ENCODE results near the gene KCNQ2.

Gene KCNQ2

DNA sequence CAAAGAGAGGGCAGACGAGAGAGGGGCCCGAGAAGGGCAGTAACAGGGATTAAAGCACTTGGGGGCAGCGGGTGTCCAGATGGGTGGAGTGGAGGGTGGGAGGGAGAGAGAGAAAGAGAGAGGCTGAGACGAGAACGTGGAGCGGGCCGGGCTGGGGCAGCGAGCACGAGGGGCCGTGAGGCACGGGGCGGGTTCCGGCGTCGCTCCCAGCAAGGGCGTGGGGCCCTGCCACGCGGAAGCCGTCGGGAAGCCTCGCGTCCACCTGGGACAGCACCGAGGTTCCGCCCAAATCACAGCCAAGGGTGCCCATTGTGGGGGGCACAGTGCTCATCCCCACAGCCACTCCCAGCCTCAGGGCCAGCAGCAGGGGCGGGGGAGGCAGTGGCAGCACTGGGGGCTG is 49.8 kb downstream of the KCNQ2 start:
- no peaks in the 10 kb centered on the region for H3K4me1 Mint-ChIP-seq (ENCODE audit: low read depth)
- no peaks in the 10 kb centered on the region for H3K27me3 Mint-ChIP-seq
- H3K9me3 Mint-ChIP-seq: no peaks in the 10 kb centered on the region
- H3K36me3 Mint-ChIP-seq (ENCODE audit: low read depth): no peaks in the 10 kb centered on the region
- H3K4me3 Mint-ChIP-seq: no peak overlapping the region
- no peak overlapping the region for H3K27ac Mint-ChIP-seq

DNA sequence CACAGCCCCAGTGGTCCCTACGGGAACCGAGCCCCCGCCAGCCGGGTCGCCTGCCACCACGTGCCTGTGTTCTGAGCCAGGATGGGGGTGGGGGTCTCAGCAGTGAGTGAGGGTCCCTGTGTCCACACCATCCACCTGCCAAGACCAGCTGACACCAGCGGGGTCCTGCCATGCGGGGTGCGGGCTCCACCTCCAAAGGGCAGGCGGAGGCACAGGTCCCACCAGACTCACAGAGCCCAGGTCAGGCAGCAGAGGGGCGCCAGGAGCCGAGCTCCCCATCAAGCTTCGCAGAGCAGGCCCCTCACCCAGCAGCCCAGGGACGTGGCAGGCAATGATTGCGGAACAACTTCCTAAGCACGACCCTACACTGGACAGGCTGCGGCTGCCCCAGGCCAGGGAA is 50.5 kb downstream of the KCNQ2 start:
- Mint-ChIP-seq H3K27ac (no peak overlapping the region), H3K36me3 (ENCODE audit: low read depth) (no peaks in the 10 kb centered on the region), H3K4me1 (ENCODE audit: low read depth) (no peaks in the 10 kb centered on the region), H3K4me3 (no peak overlapping the region), H3K9me3 (no peaks in the 10 kb centered on the region), H3K27me3 (no peaks in the 10 kb centered on the region)

DNA sequence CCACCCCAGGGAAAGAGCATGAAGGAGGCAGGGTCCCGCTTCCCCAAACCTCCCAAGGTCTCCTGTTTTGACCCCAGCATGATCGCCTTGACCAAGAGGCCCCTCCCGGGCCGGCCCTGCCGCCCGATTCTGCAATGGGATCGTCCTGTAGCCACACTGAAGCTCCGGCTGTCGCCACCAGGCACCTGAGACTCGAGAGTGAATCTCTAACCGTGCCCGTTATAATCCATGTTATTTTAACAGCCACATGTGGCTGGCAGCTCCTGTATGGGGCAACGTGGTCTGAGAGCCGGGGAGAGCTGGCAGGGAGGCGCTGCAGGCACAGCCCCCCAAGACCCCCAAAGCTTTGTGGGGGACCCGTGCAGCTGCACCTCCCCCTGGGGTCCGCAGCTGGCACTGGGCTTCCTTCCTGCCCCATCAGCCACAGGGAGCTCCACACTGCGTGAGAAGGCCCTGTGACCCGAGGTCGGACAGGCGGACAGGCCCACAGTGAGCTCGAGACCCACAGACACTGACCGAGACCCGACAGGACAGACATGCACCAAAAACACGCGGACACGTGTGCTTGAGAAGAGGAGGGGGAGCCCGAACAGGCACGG is 51.3 kb downstream of the KCNQ2 start:
- no peak overlapping the region for H3K27ac Mint-ChIP-seq
- H3K9me3 Mint-ChIP-seq: no peaks in the 10 kb centered on the region
- no peak overlapping the region for H3K4me3 Mint-ChIP-seq
- H3K4me1 Mint-ChIP-seq (ENCODE audit: low read depth): no peaks in the 10 kb centered on the region
- H3K27me3 Mint-ChIP-seq: no peaks in the 10 kb centered on the region
- H3K36me3 Mint-ChIP-seq (ENCODE audit: low read depth): no peaks in the 10 kb centered on the region

DNA sequence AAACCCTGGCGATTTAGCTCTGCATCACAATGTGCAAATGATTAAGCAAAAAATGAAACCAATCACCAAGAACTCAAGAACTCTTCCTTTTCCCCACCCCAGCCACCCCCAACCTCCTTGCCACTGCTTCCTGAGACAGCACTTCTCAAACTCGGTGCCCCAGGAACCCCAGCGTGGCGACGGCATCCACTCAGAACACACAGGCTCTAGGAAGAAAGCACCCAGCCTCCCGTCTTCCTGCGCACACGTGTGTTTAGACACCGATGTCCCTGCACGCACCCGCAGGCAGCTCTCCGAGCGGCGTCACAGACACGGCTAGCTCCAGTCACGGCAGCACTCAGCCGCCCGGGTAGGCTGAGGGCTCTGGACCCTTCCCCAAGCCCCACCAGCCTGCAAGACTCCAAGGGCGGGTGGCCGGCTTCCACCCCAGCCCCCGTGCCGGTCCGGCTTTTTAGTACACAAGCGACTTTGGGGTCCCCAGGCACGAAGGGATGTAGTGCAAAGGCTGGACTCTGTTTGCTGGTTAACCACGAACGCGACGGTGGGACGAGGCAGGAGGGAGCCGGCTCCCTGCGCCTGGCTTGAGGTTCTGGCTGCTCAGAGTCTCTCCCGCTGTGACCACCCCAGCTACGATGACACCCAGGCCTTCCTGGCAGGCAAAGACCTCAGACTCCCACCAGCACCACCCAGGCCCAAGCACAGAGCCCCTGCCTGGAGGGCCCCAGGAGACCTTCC is 51.9 kb downstream of the KCNQ2 start:
- Mint-ChIP-seq H3K4me1 (ENCODE audit: low read depth) (no peaks in the 10 kb centered on the region), H3K36me3 (ENCODE audit: low read depth) (no peaks in the 10 kb centered on the region), H3K4me3 (no peak overlapping the region), H3K27ac (no peak overlapping the region), H3K9me3 (no peaks in the 10 kb centered on the region), H3K27me3 (no peaks in the 10 kb centered on the region)

DNA sequence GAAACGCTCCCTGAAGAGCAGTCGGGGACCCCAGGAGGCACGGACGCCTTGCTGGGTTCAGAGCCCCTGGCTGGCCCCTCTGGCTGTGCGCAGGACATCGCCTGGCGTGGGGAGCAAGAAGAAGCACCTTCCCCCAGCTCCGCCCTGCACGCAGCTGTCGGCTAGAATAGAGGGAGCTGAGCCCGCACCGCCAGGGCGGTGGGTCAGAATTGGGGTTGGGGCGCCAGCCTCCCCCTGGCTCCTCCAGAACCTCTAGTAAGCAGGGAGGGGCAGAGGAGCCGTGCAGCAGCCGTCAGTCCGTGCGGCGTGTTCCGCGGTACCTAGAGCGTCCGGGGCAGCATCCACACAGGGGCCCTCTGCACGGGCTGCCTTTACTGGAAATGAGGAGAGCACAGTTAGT is 53.2 kb downstream of the KCNQ2 start:
- H3K36me3 Mint-ChIP-seq (ENCODE audit: low read depth): no peaks in the 10 kb centered on the region
- no peaks in the 10 kb centered on the region for H3K4me1 Mint-ChIP-seq (ENCODE audit: low read depth)
- no peaks in the 10 kb centered on the region for H3K9me3 Mint-ChIP-seq
- H3K27me3 Mint-ChIP-seq: no peaks in the 10 kb centered on the region
- H3K4me3 Mint-ChIP-seq: no peak overlapping the region
- no peak overlapping the region for H3K27ac Mint-ChIP-seq

DNA sequence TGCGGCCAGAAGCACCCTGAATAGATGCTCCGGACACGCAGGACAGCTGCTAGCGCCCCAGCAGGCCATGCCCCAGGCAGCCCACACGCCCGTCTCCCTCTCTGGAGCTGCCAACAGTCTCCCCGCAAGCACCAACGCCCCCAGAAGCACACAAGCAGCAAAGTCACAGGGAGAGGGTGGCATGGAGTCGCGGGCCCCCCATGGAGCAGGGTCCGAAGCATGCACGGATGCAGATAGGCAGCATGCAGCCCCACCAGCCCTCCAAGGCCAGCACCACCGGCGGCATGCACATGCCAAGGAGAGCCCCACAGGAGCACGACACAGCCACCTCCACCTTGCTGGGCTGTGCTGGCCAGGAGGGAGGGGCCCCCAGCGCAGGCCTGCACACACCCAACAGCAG is 53.8 kb downstream of the KCNQ2 start:
- Mint-ChIP-seq H3K9me3 (no peaks in the 10 kb centered on the region), H3K36me3 (ENCODE audit: low read depth) (no peaks in the 10 kb centered on the region), H3K4me1 (ENCODE audit: low read depth) (no peaks in the 10 kb centered on the region), H3K4me3 (no peak overlapping the region), H3K27me3 (no peaks in the 10 kb centered on the region), H3K27ac (no peak overlapping the region)

DNA sequence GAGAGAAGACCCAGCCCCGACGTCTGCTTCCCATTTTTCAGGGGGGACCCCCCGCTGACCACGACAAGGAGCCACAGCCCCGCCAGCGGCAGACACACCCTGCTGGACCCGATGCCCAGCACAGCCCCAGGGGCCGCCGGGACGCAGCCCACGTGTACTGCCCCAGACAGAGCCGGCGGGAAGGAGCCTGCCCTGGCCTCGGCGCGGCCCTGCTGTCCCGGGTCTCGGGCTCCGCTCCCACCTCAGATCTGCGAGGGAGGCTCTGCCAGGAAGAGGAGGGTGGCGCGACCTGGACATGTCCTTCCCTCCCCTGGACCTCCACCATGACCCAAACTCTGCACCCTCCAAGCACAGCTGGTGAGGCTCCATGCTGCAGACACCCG is 54.7 kb downstream of the KCNQ2 start:
- Mint-ChIP-seq H3K27me3 (peaks cover 3% of the 10 kb centered on the region), H3K4me1 (ENCODE audit: low read depth) (no peaks in the 10 kb centered on the region), H3K27ac (no peak overlapping the region), H3K9me3 (no peaks in the 10 kb centered on the region), H3K4me3 (no peak overlapping the region), H3K36me3 (ENCODE audit: low read depth) (no peaks in the 10 kb centered on the region)

DNA sequence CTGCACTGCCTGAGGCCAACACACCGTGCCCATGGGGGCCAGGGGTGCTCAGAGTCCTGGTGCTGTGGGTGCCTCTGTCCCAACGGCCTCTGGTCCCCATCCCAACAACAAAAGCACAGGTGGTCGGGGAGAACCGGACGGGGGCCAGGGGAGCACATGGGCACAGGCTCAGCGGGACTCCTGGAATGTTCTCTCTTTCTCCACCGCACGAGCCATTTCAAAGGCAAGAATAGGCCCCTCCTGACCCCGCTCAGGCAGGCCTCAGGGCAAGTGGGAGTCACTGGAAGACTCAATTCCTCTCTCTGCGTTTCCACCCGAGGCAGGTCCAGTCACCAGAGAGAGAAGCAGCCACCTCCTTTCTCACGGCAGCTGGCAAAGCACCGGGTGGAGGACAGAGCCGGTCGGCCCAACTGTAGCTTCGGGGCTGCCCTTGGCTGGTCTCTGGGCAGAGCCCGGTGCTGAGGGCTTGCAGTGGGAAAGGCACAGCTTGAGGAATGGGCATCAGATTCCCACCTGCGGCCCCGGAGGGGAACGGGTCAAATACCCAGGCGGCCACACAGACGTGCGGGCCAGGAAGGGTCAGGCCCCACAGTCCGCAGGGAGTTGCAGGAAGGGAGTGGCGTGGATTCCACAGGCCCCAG is 55.2 kb downstream of the KCNQ2 start:
- Mint-ChIP-seq H3K36me3 (ENCODE audit: low read depth) (no peaks in the 10 kb centered on the region), H3K27ac (no peak overlapping the region), H3K27me3 (peaks cover 3% of the 10 kb centered on the region)

DNA sequence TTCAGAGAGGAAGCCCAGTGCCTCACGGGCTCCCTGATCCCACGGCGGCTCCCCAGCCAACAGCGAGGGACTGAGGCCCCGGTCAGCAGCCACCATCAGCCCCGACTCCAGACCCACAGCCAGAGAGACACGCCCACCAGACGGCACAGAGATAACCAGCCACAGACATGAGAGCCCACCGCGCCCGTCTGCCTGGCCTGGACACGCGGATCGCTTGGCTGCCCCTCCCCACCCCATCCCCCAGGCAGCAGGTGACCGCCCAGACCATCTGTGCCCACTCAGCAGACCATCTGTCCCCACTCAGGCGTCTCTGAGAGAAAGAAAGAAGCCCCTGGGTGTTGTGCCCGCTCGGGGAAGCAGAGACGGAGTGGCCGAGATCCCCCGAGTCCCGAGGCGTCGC is 55.8 kb downstream of the KCNQ2 start:
- Mint-ChIP-seq H3K36me3 (ENCODE audit: low read depth) (no peaks in the 10 kb centered on the region), H3K9me3 (no peaks in the 10 kb centered on the region), H3K4me1 (ENCODE audit: low read depth) (no peaks in the 10 kb centered on the region)

More for the DNA sequence above, 55.2 kb downstream of the KCNQ2 start:
- Mint-ChIP-seq H3K9me3 (no peaks in the 10 kb centered on the region), H3K4me3 (no peak overlapping the region), H3K4me1 (ENCODE audit: low read depth) (no peaks in the 10 kb centered on the region)

DNA sequence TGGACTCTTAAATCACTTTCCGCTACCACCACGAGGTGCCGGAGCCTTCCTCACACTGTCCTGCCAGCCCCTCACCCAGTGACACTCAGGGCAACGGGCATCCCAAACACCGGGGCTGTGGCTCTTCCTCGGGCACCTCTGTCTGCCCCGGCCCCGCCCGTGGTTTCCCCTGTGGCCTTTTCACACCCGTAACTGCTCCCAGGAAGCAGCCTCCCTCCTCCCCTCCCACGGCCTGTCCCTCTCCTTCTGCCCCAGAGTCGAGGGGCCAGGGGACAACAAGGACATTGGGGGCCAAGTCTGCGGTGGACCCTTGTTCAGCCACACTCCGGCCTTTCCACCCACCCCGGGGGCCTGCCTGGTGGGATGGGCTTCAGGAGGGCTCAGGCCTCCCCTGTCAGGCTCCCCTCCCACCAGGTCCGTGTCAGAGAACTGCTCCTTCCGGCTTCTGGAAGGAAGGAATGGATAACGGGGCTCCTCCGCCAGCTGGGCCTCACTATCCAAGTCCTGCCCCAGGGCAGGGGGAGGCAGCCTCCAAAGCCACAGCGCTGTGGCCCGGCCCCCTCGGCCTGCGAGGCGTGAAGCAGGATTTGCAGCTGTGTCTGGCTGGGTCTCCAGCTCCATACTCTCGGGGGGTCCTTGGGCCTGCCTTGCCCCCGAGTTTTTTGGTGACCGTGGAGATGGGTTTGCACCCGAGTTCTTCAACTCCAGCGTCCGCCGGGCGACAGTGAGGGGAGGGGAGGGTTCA is 56.6 kb downstream of the KCNQ2 start:
- Mint-ChIP-seq H3K36me3 (ENCODE audit: low read depth) (no peaks in the 10 kb centered on the region), H3K27me3 (peaks cover 3% of the 10 kb centered on the region), H3K9me3 (no peaks in the 10 kb centered on the region)

More for the DNA sequence above, 55.8 kb downstream of the KCNQ2 start:
- H3K4me3 Mint-ChIP-seq: no peak overlapping the region
- H3K27ac Mint-ChIP-seq: no peak overlapping the region
- H3K27me3 Mint-ChIP-seq: peaks cover 3% of the 10 kb centered on the region

DNA sequence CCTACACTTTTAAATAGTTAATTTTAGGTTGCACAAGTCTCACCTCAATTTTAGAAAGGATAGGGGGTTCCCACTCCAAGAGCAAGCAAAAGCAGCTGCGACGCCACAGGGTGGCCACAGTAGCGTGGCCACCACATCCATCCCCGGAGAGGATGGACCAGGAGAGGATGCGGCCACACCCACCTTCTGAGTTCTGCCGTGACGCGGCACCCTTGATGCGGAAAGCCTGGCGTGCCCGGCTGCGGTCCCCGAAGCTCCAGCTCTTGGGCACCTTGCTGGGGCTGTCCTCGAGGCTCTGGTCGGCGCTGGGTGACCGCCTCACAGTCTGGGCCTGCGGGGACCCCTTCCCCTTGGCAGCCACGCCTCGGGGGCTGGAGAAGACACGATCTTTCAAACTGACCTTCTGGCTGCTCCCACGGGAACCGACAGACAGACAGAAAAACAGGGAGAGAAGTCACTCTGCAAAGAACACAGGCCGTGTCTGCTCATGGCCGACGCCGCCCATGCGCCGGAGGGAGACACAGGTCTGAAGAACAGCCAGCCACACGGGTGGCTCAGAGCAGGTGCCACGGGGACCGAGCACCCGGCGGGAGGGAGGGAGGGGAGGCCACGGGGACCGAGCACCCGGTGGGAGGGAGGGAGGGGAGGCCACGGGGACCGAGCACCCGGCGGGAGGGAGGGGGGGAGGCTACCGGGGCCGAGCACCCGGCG is 57.6 kb downstream of the KCNQ2 start:
- Mint-ChIP-seq H3K36me3 (ENCODE audit: low read depth) (no peaks in the 10 kb centered on the region), H3K27ac (no peak overlapping the region), H3K9me3 (no peaks in the 10 kb centered on the region), H3K4me3 (no peak overlapping the region), H3K4me1 (ENCODE audit: low read depth) (no peaks in the 10 kb centered on the region), H3K27me3 (peaks cover 3% of the 10 kb centered on the region)

More for the DNA sequence above, 56.6 kb downstream of the KCNQ2 start:
- Mint-ChIP-seq H3K4me1 (ENCODE audit: low read depth) (no peaks in the 10 kb centered on the region), H3K27ac (no peak overlapping the region), H3K4me3 (no peak overlapping the region)

DNA sequence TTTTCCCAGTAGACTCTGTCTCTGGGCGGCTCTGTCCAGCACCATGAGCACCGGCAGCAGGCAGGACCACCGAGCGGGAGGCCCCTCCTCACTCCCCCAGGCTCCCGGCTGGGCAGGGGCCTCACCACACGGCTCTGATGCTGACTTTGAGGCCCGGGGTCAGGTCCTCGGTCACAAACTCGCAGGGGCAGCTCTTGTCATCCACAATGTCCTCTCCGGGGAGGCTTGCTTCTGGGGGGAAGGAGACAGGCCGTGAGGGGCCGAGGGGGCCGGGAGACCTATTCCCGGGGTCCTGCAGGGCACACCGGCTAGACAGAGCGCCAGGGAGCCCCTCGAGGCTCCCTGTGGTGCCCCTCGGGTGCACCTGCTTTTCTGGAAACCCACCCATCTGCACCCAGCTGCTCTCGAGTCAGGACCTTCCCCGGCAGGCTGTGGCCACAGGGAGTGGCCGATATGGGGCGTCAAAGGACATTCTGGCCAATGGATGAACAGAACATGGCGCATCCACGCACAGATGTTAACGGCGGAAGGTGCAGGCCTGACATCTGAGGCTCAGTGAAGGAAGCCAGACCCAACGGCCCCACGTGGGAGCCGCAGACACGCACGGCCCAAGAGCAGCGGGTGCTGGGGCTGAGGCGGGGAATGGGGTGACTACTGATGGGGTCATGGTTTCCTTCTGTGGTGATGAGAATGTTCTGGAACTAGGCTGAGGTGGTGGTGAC is 58.3 kb downstream of the KCNQ2 start:
- Mint-ChIP-seq H3K27ac (no peak overlapping the region), H3K4me3 (no peak overlapping the region), H3K27me3 (peaks cover 3% of the 10 kb centered on the region), H3K36me3 (ENCODE audit: low read depth) (no peaks in the 10 kb centered on the region), H3K9me3 (no peaks in the 10 kb centered on the region), H3K4me1 (ENCODE audit: low read depth) (peaks cover 2% of the 10 kb centered on the region)

DNA sequence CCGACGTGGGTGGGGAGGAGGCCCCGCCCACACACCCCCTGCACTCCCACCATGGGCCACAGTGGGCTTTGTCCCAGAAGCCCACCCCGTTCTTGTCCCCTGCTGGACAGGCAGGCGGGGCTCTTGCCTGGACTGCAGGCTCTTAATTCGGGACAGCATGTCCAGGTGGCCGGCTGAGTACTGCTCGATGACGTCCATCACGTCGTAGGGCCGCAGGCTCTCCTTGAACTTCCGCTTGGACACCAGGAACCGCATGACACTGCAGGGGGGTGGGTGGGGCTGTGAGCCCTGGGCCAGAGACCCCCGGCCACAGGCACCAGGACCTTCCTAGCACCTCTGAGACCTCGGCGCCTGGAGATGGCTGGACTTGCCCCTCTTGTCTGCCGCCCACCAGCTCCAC is 59.1 kb downstream of the KCNQ2 start:
- H3K9me3 Mint-ChIP-seq: no peaks in the 10 kb centered on the region
- H3K27ac Mint-ChIP-seq: no peak overlapping the region
- H3K4me3 Mint-ChIP-seq: no peak overlapping the region
- H3K36me3 Mint-ChIP-seq (ENCODE audit: low read depth): no peaks in the 10 kb centered on the region
- H3K4me1 Mint-ChIP-seq (ENCODE audit: low read depth): peaks cover 5% of the 10 kb centered on the region
- peaks cover 3% of the 10 kb centered on the region for H3K27me3 Mint-ChIP-seq

DNA sequence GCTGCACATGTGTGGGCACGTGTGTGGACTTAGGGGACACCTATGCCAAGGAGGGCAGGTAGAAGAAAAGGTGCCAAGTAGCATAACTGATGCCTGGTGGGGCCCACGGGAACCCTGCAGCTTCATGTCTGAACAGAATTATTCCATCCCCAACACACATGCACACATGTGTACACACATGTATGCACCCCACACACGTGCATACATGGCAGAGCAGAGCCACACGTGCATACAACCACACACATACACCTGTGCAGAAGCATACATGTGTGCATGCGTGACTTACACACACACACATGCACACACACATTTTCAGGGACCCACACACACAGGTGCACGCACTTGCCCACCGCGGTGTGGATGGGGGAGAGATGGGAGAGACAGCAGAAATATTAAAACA is 59.6 kb downstream of the KCNQ2 start:
- no peak overlapping the region for H3K4me3 Mint-ChIP-seq
- peaks cover 3% of the 10 kb centered on the region for H3K27me3 Mint-ChIP-seq
- no peaks in the 10 kb centered on the region for H3K9me3 Mint-ChIP-seq
- H3K4me1 Mint-ChIP-seq (ENCODE audit: low read depth): peaks cover 5% of the 10 kb centered on the region
- no peak overlapping the region for H3K27ac Mint-ChIP-seq
- H3K36me3 Mint-ChIP-seq (ENCODE audit: low read depth): no peaks in the 10 kb centered on the region
